ENCODE data around the gene FOXRED2.

GRCh38 chr22:36480941-36481392 is 25.9 kb downstream of the FOXRED2 start:
- TF ChIP-seq CTCF (IDR thresholded peaks at IDR 0.05) (no peak), POLR2AphosphoS5 (IDR thresholded peaks at IDR 0.05) (no peak), POLR2A (IDR thresholded peaks at IDR 0.05) (no peak), EP300 (IDR thresholded peaks at IDR 0.05; ENCODE audit: low read depth) (no peak)

All from transverse colon (tissue), 4 donors.